NCI-H1436 treated with DMSO at 0.1 percent for 48 hours (cell line): Measurements from ENCODE around the gene SMYD5.
"Not testable (repeated sequence)": the region's sequence is repeated elsewhere in the genome, so short reads cannot be mapped to it uniquely, and the experiment has no call there.

ENCODE experiments used
- DNase-seq: peaks from one replicate; lab custom pipeline; 2025; lab: John Stamatoyannopoulos, UW

The SMYD5 gene

DNA sequence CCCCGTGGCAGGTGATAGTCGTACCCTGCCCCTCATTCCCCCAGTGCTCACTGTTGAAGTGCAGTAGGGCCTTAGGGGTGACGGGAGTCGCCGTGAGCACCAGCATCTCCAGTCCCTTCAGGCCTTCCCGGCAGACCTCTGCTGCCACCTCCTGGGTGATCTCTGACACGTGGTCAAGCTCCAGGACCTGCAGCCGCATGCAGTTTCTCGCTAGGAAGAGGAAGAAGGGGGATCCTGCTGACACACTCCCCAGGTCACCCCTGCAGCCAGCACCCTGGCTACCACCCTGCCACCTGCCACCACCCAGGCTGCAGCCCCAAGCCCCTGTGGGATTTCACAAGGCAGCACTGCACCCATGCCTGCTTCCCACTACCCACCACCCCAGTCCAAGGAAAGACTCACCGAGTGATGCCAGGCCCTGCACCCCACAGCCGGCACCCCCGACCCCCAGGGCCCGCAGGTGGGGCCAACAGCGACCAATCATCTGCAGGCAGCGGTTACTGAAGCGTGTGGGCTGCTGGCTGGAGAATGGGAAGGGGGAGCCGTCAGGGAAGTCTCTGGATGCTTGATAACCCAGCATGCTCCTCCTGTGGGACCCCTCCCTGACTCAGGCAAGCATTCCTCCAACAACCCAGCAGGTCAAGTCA, 46.4 kb downstream of the SMYD5 start:
- DNase-seq = no peak

DNA sequence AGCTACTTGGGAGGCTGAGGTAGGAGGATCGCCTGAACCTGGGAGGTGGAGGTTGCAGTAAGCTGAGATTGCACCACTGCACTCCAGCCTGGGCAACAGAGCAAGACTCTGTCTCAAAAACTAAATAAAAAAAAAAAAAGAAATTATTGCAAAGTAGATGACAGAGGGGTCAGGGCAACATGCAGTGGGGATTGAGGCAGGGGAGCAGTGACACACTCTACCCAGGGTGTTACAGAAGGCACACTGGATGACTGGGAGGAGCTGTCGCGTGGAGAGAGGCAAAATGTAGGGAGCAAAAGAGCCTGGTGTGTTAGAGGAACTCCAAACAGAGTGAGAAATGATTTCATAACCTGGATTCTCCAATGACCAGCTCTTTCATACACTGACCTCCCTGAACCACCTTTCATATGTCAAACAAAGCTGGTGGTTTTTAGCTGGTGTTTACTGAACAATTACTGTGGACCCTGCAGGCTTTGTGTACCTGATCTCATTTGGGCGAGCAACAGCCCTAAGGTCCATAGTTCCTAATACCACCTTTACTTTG, 48.1 kb downstream of the SMYD5 start:
- no peak for DNase-seq

DNA sequence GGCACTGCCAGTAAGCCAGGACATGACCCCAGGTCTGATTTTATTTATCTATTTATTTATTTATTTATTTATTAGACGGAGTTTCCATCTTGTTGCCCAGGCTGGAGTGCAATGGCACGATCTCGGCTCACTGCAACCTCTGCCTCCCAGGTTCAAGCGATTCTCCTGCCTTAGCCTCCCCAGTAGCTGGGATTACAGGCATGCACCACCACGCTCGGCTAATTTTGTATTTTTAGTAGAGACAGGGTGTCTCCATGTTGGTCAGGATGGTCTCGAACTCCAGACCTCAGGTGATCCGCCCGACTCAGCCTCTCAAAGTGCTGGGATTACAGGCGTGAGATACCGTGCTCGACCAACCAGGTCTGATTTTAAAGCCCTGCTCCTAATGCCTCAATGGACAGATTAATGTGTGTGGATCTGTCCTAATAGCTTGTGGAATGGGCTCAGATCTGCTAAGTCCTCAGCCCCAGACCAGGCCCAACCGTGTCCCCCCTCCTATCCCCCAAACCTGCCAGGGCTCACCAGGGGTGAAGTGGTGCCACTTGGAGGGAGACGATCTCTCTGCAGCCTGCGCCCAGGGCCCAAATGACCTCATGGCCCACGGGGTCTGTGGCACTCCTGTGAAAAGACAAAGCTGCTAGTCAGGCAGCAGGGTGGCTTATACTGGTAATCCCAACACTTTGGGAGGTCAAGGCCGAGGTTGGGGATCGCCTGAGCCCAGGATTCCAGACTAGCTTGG, 48.8 kb downstream of the SMYD5 start:
- DNase-seq = not testable (repeated sequence)

DNA sequence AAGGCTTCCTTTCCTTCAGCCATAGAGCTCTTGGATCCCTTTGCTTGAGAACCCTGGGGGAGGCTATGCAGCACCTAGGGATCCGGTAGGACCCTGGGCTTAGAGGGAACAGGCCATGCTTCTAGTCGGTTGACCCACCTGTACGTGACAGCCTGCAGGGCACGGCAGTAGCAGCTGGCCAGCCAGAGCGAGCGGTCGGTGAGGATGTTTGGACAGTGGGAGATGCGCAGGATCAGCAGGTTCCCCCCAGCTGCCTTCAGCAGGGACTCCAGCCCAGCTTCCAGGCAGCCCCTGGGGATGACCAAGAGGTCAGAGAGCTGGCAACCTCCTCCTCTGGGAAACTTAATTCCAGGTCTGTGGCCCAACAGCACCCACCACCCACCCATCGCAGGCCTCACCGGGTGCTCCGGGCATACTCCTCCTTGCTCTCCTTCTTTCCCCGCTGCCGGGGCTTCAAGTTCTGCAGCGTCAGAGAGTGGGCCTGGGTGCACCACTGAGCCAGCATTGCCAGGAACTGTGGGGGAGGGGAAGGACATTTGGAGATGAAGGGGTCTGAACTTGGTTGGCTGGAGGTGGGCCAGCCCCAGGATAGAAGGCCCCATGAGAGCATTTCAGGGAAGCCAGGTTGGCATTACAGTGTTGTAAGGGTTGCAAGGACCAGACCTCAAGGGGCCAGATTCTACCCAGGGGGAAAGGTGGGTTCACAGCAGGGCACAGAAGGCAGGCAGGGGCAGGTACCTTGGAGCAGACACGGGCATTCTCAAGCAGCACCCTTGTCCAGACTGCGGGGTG, 49.7 kb downstream of the SMYD5 start:
- DNase-seq = no peak

GRCh38 chr2:73264332-73264606, 50.2 kb downstream of the SMYD5 start:
- DNase-seq = no peak

- DNase-seq = no peak
Observed at GRCh38 chr2:73264783-73265182, 50.7 kb downstream of the SMYD5 start.

- DNase-seq = no peak
Observed at GRCh38 chr2:73265298-73266060, 51.4 kb downstream of the SMYD5 start.

DNA sequence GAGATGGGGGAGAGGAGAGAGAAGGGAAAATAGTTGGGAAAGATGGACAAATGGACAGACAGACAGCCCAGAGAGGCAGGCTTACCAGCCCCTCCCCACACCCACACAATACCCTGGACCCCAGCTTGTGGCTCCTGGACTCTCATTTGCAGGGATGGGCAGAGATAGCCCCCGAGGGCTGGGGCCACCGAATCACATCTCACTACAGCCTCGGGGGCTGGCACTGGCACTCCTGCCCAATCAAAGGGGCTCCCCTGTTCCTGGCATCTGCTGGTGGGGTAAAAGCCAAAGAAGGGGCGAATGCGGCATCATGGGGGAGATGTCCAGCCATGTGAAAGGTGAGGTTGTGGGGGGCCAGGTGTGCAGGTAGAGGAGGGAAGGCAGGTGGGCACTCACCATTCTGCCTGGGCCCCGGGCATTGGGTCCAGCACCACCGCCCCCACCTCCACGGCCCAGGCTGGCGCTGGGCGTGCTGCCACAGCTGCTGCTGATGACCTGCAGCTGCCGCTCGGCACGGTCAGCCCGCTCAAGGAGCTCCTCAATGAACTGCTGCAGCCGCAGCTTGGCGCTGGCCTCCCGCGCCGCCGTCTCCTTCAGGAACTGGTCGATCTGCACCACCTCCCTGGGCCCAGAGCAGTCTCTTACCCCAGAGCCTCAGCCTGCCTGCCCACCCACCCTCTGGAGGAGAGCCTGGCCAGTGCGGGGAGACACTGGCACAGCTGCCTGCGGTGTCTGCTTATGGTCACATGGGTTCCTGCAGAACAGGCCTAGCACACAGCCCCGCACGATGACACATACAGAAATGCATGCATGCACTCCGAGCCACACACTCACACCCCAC, 52.2 kb downstream of the SMYD5 start:
- DNase-seq = no peak

GRCh38 chr2:73267008-73267407, 53.0 kb downstream of the SMYD5 start:
- no peak for DNase-seq

DNA sequence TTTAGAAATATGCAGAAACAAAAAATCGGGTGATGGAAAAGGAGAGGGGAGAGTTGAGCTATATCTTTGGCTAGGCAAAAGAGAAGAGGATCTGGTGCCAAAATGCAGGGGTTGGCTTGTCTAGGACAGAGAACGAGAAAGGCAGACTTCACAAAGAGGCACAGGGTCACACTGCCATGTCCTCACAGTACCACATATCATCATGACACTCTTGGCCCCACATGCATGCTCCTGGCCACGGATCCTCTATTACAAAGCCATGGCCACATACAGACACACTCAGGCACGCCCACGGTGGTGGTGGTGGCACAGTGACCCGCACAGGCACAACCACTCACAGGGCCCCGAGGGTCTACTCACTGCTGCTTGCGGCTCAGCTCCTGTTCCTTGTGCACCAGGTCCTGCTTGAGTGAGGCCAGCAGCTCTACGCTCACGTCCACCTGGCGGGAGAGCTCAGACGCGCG, 54.4 kb downstream of the SMYD5 start:
- DNase-seq = no peak

- DNase-seq = no peak
Observed at GRCh38 chr2:73268830-73269685, 55.0 kb downstream of the SMYD5 start.

DNA sequence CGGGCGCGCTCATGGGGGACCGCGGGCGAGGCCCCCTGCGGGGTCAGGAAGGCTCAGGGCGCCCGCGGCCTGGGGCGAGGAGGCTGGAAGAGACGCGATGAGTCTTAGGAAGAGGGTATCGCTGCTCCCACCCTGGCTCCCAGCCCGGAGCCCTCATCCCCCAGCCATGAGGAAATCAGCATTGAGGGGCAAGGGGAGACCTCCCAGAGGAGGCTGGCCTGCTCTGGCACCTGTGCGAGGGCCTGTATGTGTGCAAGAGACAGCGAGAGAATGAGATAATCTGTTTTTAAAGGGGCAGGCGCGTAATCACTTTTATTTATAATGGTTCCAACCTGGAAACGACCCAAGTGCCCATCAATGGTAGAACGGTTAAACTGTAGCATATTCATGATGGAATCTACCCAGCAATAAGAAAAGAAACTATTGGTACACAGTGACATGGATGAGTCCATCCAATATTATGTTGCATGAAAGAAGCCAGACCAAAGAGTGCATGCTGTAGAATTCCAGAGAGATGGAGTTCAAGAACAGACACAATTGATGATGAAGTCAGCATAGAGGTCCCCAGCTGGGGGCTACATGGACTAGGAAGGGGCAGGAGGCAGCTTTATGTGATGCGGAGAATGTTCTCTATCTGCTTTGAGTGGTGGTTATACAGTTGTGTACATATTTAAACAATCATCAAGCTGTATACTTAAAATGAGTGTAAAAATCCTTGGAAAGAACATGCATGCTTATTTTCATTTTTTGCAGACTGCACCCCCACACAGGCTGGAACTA, 55.8 kb downstream of the SMYD5 start:
- no peak for DNase-seq

GRCh38 chr2:73272270-73272669, 58.2 kb downstream of the SMYD5 start:
- no peak for DNase-seq
